ENCODE measurements around the gene ISLR. TPM values are rescaled to one million over a fixed set of nuclear protein-coding genes. Genes with fewer than 3 reads are reported as not detected.

Gene ISLR
- polyA plus RNA-seq, 1 donor from 2014 or later: not detected

DNA sequence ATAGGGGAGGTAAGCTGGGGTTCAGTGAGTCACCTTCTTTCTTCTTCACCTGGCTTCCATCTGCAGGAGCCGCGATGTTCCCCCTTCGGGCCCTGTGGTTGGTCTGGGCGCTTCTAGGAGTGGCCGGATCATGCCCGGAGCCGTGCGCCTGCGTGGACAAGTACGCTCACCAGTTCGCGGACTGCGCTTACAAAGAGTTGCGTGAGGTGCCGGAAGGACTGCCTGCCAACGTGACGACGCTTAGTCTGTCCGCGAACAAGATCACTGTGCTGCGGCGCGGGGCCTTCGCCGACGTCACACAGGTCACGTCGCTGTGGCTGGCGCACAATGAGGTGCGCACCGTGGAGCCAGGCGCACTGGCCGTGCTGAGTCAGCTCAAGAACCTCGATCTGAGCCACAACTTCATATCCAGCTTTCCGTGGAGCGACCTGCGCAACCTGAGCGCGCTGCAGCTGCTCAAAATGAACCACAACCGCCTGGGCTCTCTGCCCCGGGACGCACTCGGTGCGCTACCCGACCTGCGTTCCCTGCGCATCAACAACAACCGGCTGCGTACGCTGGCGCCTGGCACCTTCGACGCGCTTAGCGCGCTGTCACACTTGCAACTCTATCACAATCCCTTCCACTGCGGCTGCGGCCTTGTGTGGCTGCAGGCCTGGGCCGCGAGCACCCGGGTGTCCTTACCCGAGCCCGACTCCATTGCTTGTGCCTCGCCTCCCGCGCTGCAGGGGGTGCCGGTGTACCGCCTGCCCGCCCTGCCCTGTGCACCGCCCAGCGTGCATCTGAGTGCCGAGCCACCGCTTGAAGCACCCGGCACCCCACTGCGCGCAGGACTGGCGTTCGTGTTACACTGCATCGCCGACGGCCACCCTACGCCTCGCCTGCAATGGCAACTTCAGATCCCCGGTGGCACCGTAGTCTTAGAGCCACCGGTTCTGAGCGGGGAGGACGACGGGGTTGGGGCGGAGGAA lies 40.5 kb upstream of the ISLR start:
- Histone ChIP-seq H3K9ac (ENCODE audit: low read length) (peak overlapping the region; percentile 100), H3K4me2 (ENCODE audit: low read length) (peak overlapping the region; percentile 41), H4K20me1 (ENCODE audit: insufficient read depth) (no peaks in the 10 kb centered on the region), H3K36me3 (ENCODE audit: insufficient read depth, low read length) (peaks cover 31% of the 10 kb centered on the region), H3F3A (ENCODE audit: insufficient read depth, low read length, poor library complexity, severe bottlenecking) (peaks cover 10% of the 10 kb centered on the region), H2AFZ (ENCODE audit: low read depth, low read length) (no peak overlapping the region), H3K27ac (ENCODE audit: low read length) (peak overlapping the region; percentile 100), H3K9me2 (ENCODE audit: insufficient read depth, low read length) (no peaks in the 10 kb centered on the region), H3K4me3 (ENCODE audit: low read length) (peak overlapping the region; percentile 95), H3K27me3 (ENCODE audit: insufficient read depth, low read depth, low read length) (no peaks in the 10 kb centered on the region), H3K9me3 (ENCODE audit: low read length) (peaks cover 33% of the 10 kb centered on the region), H3K79me2 (replicated peaks; ENCODE audit: insufficient read depth, low read length) (peaks cover 92% of the 10 kb centered on the region)
- TF ChIP-seq, protein P1, sequence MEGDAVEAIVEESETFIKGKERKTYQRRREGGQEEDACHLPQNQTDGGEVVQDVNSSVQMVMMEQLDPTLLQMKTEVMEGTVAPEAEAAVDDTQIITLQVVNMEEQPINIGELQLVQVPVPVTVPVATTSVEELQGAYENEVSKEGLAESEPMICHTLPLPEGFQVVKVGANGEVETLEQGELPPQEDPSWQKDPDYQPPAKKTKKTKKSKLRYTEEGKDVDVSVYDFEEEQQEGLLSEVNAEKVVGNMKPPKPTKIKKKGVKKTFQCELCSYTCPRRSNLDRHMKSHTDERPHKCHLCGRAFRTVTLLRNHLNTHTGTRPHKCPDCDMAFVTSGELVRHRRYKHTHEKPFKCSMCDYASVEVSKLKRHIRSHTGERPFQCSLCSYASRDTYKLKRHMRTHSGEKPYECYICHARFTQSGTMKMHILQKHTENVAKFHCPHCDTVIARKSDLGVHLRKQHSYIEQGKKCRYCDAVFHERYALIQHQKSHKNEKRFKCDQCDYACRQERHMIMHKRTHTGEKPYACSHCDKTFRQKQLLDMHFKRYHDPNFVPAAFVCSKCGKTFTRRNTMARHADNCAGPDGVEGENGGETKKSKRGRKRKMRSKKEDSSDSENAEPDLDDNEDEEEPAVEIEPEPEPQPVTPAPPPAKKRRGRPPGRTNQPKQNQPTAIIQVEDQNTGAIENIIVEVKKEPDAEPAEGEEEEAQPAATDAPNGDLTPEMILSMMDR (IDR thresholded peaks at IDR 0.05; ENCODE audit: poor library complexity, severe bottlenecking): no peak
- TF ChIP-seq RAD21 (conservative IDR thresholded peaks at IDR 0.05) (peak; percentile 17), POLR2AphosphoS5 (IDR thresholded peaks at IDR 0.05) (peak; percentile 60), MXI1 (conservative IDR thresholded peaks at IDR 0.05; ENCODE audit: poor library complexity, severe bottlenecking) (no peak), TAF1 (IDR thresholded peaks at IDR 0.05; ENCODE audit: low read depth) (peak; percentile 43)

DNA sequence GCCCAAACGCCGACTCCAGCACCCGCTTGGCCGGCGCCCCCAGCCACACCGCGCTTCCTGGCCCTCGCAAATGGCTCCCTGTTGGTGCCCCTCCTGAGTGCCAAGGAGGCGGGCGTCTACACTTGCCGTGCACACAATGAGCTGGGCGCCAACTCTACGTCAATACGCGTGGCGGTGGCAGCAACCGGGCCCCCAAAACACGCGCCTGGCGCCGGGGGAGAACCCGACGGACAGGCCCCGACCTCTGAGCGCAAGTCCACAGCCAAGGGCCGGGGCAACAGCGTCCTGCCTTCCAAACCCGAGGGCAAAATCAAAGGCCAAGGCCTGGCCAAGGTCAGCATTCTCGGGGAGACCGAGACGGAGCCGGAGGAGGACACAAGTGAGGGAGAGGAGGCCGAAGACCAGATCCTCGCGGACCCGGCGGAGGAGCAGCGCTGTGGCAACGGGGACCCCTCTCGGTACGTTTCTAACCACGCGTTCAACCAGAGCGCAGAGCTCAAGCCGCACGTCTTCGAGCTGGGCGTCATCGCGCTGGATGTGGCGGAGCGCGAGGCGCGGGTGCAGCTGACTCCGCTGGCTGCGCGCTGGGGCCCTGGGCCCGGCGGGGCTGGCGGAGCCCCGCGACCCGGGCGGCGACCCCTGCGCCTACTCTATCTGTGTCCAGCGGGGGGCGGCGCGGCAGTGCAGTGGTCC lies 39.7 kb upstream of the ISLR start:
- peaks cover 92% of the 10 kb centered on the region for H3K79me2 ChIP-seq (replicated peaks; ENCODE audit: insufficient read depth, low read length)
- TF ChIP-seq MXI1 (conservative IDR thresholded peaks at IDR 0.05; ENCODE audit: poor library complexity, severe bottlenecking): no peak
- TF ChIP-seq, protein P2, sequence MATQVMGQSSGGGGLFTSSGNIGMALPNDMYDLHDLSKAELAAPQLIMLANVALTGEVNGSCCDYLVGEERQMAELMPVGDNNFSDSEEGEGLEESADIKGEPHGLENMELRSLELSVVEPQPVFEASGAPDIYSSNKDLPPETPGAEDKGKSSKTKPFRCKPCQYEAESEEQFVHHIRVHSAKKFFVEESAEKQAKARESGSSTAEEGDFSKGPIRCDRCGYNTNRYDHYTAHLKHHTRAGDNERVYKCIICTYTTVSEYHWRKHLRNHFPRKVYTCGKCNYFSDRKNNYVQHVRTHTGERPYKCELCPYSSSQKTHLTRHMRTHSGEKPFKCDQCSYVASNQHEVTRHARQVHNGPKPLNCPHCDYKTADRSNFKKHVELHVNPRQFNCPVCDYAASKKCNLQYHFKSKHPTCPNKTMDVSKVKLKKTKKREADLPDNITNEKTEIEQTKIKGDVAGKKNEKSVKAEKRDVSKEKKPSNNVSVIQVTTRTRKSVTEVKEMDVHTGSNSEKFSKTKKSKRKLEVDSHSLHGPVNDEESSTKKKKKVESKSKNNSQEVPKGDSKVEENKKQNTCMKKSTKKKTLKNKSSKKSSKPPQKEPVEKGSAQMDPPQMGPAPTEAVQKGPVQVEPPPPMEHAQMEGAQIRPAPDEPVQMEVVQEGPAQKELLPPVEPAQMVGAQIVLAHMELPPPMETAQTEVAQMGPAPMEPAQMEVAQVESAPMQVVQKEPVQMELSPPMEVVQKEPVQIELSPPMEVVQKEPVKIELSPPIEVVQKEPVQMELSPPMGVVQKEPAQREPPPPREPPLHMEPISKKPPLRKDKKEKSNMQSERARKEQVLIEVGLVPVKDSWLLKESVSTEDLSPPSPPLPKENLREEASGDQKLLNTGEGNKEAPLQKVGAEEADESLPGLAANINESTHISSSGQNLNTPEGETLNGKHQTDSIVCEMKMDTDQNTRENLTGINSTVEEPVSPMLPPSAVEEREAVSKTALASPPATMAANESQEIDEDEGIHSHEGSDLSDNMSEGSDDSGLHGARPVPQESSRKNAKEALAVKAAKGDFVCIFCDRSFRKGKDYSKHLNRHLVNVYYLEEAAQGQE (IDR thresholded peaks at IDR 0.05; ENCODE audit: borderline replicate concordance): peak; percentile 5
- H3K9ac ChIP-seq (ENCODE audit: low read length): peak overlapping the region; percentile 100
- peak overlapping the region; percentile 100 for H3K27ac ChIP-seq (ENCODE audit: low read length)
- H3K4me2 ChIP-seq (ENCODE audit: low read length): peak overlapping the region; percentile 41
- H3K27me3 ChIP-seq (ENCODE audit: insufficient read depth, low read depth, low read length): no peaks in the 10 kb centered on the region
- no peaks in the 10 kb centered on the region for H3K9me2 ChIP-seq (ENCODE audit: insufficient read depth, low read length)
- no peaks in the 10 kb centered on the region for H4K20me1 ChIP-seq (ENCODE audit: insufficient read depth)
- H3K36me3 ChIP-seq (ENCODE audit: insufficient read depth, low read length): peaks cover 31% of the 10 kb centered on the region
- no peak overlapping the region for H2AFZ ChIP-seq (ENCODE audit: low read depth, low read length)
- H3F3A ChIP-seq (ENCODE audit: insufficient read depth, low read length, poor library complexity, severe bottlenecking): peaks cover 7% of the 10 kb centered on the region
- H3K9me3 ChIP-seq (ENCODE audit: low read length): peaks cover 33% of the 10 kb centered on the region
- peak overlapping the region; percentile 95 for H3K4me3 ChIP-seq (ENCODE audit: low read length)

All from neural cell (in vitro differentiated cells).